ENCODE measurements around the gene CDH20.

Gene CDH20

GRCh38 chr18:61474341-61474740 is 141.1 kb downstream of the CDH20 start:
- no peak for DNase-seq
- in situ Hi-C loops (cut with HindIII; ENCODE audit: low pct_ligation_motif_present, low pct_unique_long_range_greater_than_20kb, low sequenced_read_pairs): no loop called here

GRCh38 chr18:61474918-61475317 is 141.7 kb downstream of the CDH20 start:
- in situ Hi-C loops (cut with HindIII; ENCODE audit: low pct_ligation_motif_present, low pct_unique_long_range_greater_than_20kb, low sequenced_read_pairs): no loop called here
- no peak for DNase-seq

- in situ Hi-C loops (cut with HindIII; ENCODE audit: low pct_ligation_motif_present, low pct_unique_long_range_greater_than_20kb, low sequenced_read_pairs): no loop called here
- no peak for DNase-seq
These were observed 142.7 kb downstream of the CDH20 start for GRCh38 chr18:61475931-61476330.

- in situ Hi-C loops (cut with HindIII; ENCODE audit: low pct_ligation_motif_present, low pct_unique_long_range_greater_than_20kb, low sequenced_read_pairs): no loop called here
These were observed 156.1 kb downstream of the CDH20 start for GRCh38 chr18:61489334-61489733.

DNA sequence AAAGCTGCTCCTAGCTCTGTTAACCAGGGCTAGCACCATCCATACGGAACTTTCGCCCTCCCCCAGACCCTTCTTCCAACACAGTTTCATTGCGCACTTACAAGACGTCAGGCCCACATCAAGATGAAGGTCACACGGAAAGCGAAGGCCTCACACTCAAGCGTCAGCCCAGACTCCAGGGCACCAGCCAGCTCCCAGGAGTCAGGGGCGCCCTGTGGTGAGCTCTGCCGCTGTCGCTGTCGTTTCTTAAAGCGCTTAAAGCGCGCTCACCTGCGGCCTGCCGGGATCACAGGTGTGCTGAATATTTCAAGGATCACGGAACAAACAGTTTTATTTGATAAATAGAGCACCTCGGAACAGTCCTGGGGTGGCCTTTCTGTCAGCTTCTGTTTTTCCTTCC is 163.1 kb downstream of the CDH20 start:
- in situ Hi-C loops (cut with HindIII; ENCODE audit: low pct_ligation_motif_present, low pct_unique_long_range_greater_than_20kb, low sequenced_read_pairs): no loop called here
- no peak for DNase-seq

More at GRCh38 chr18:61489334-61489733, 156.1 kb downstream of the CDH20 start:
- no peak for DNase-seq

DNA sequence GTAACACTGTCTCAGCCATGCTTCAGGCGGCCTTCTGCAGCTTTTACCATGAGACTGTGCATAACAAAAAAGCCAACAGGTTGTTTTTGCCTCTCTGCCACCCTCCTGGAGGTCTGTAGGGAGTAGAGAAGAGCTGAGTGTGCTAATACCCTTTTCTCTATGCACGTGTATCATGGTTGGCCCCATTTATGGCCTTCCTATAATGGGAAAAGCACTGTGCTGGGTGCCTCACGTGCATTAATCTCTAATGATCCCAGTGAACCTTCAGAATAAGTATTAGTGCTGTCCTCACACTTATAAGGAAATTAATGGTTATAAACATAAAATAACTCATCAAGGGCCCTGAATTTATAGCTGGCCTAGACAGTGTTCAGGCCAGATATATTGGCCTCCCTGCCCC is 164.2 kb downstream of the CDH20 start:
- in situ Hi-C loops (cut with HindIII; ENCODE audit: low pct_ligation_motif_present, low pct_unique_long_range_greater_than_20kb, low sequenced_read_pairs): no loop called here
- no peak for DNase-seq

GRCh38 chr18:61502472-61502871 is 169.2 kb downstream of the CDH20 start:
- DNase-seq: peak; percentile 45
- in situ Hi-C loops (cut with HindIII; ENCODE audit: low pct_ligation_motif_present, low pct_unique_long_range_greater_than_20kb, low sequenced_read_pairs): no loop called here

DNA sequence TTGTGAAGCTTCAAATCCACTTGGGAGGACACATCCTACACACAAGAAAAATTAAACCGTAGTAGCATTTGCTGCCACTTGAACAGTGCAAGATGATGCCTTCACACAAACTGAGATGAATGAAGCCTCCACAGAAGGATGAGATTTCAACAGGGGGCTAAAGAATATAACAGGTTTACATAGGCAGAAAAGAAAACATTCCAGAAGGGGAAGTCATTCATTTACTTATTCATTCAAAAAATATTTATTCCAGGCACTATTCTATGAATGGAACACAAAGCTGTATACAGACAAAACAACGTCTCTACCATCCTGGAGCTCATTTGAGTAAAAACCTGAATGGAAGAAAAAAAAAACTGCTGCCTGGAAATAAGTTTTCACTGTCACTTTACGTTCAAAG is 170.5 kb downstream of the CDH20 start:
- no peak for DNase-seq
- in situ Hi-C loops (cut with HindIII; ENCODE audit: low pct_ligation_motif_present, low pct_unique_long_range_greater_than_20kb, low sequenced_read_pairs): no loop called here

DNA sequence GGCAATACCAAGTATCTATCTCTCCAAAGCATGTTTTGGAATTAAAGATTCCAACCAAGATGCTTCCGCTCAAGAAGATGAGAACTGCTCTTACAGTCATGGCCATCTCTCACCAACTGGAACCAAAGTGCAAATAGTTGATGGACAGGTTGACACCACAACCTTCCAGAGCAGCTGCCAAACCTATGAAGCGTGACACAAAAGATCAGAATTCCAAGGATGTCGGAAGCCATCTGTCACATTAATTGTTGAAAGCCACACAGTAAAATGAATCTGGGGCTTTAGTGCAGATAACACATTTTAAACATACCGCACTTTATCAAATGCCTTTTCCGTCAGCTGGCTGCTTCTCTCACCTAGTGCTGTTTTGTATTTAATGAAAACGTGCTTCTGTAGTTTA is 195.7 kb downstream of the CDH20 start:
- DNase-seq: peak; percentile 35
- in situ Hi-C loops (cut with HindIII; ENCODE audit: low pct_ligation_motif_present, low pct_unique_long_range_greater_than_20kb, low sequenced_read_pairs): no loop called here

- in situ Hi-C loops (cut with HindIII; ENCODE audit: low pct_ligation_motif_present, low pct_unique_long_range_greater_than_20kb, low sequenced_read_pairs): no loop called here
- DNase-seq: no peak
These were observed 197.5 kb downstream of the CDH20 start for GRCh38 chr18:61530681-61531080.

- no peak for DNase-seq
These were observed 198.0 kb downstream of the CDH20 start for GRCh38 chr18:61531182-61531581.

DNA sequence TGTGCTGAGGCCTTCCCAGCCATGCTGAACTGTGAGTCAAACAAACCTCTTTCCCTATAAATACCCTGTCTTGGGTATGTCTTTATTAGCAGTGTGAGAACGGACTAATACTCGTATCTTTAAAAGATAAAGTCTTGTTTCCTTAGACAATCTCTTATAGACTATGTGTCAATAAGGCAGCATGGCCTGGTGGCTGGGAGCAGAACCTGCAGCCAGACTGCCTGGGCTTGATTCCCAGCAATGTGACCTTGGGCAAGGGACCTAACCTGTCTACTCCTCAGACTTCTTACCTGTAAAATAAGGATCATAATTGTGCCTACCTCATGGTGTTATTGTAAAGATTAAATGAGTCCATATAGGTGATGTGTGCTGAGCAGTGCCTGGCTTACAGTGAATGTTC is 198.7 kb downstream of the CDH20 start:
- in situ Hi-C loops (cut with HindIII; ENCODE audit: low pct_ligation_motif_present, low pct_unique_long_range_greater_than_20kb, low sequenced_read_pairs): no loop called here
- no peak for DNase-seq

More at GRCh38 chr18:61531182-61531581, 198.0 kb downstream of the CDH20 start:
- in situ Hi-C loops (cut with HindIII; ENCODE audit: low pct_ligation_motif_present, low pct_unique_long_range_greater_than_20kb, low sequenced_read_pairs): no loop called here

GRCh38 chr18:61535401-61535800 is 202.2 kb downstream of the CDH20 start:
- no peak for DNase-seq
- in situ Hi-C loops (cut with HindIII; ENCODE audit: low pct_ligation_motif_present, low pct_unique_long_range_greater_than_20kb, low sequenced_read_pairs): no loop called here

GRCh38 chr18:61541673-61542072 is 208.4 kb downstream of the CDH20 start:
- in situ Hi-C loops (cut with HindIII; ENCODE audit: low pct_ligation_motif_present, low pct_unique_long_range_greater_than_20kb, low sequenced_read_pairs): no loop called here
- no peak for DNase-seq

- in situ Hi-C loops (cut with HindIII; ENCODE audit: low pct_ligation_motif_present, low pct_unique_long_range_greater_than_20kb, low sequenced_read_pairs): no loop called here
- DNase-seq: no peak
These were observed 209.4 kb downstream of the CDH20 start for GRCh38 chr18:61542596-61542995.

- in situ Hi-C loops (cut with HindIII; ENCODE audit: low pct_ligation_motif_present, low pct_unique_long_range_greater_than_20kb, low sequenced_read_pairs): no loop called here
- no peak for DNase-seq
These were observed 210.3 kb downstream of the CDH20 start for GRCh38 chr18:61543518-61543917.

DNA sequence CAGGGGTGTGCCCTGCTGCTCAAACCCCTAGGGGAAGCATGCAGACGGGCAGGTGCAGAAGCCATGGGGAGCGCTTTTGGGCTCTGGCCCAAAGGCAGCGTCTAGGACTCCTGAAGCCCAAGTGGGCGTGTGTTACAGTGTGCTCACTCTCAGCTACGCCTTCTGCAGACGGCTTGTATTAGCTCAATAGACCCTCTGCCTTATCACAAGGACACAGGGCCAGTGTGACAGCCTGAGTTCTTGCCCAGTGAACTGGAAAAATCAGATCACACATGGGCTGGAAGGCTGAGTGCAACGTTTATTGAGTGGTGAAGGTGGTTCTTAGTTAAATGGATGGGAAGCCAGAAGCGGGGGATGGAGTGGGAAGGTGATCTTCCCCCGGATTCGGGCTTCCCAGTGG is 210.9 kb downstream of the CDH20 start:
- DNase-seq: no peak
- in situ Hi-C loops (cut with HindIII; ENCODE audit: low pct_ligation_motif_present, low pct_unique_long_range_greater_than_20kb, low sequenced_read_pairs): no loop called here

DNA sequence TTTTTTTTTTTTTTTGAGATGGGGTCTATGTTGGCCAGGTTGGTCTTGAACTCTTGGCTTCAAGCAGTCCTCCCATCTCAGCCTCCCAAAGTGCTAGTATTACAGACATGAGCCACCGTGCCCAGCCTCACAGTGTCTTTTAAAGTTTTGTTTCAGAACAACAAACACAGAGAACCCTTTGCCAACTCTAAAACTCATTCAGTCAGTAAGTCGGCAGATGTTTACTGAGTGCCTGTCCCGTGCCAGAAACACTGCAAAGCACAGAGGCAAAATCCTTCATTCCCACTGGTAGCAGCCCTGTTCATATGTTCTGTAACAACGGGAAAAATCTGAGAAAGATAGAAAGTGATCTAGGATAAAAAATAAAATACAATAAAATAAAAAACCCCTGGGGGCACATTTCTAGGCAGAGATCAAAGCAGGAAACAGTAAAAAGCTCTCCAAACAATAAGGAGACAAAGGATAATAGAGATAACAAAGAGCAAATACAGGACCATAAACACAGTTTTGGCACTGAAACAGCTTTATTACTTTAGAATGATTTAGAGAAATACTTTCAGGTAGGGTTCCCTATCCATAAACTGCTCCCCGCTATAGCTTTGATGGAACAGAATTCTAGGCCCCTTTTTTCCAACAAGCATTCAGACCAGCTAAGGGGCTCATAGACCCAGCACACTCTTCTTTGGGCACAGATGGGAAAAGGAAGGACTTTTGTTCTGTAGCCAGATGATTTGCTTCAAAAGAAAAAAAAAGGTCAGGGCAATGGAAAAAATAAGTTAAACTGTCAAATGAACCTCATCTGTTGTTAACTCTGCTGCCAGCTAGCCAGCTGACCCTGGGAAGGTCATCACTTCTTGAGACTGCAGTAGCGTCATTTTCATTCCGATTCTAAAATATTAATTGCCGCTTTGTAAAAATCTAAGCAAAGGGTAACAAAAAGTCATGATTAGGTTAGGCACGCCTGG is 212.3 kb downstream of the CDH20 start:
- in situ Hi-C loops (cut with HindIII; ENCODE audit: low pct_ligation_motif_present, low pct_unique_long_range_greater_than_20kb, low sequenced_read_pairs): no loop called here
- no peak for DNase-seq

- DNase-seq: peak; percentile 31
- in situ Hi-C loops (cut with HindIII; ENCODE audit: low pct_ligation_motif_present, low pct_unique_long_range_greater_than_20kb, low sequenced_read_pairs): no loop called here
These were observed 213.4 kb downstream of the CDH20 start for GRCh38 chr18:61546590-61546989.

- DNase-seq: no peak
- in situ Hi-C loops (cut with HindIII; ENCODE audit: low pct_ligation_motif_present, low pct_unique_long_range_greater_than_20kb, low sequenced_read_pairs): no loop called here
These were observed 216.2 kb downstream of the CDH20 start for GRCh38 chr18:61549416-61549815.
